Activated T-helper 2 cell treated with anti-CD3 and anti-CD28 coated beads, Interferon-gamma antibody, Interleukin-2, Interleukin-4, amounts not matched to agents 10 μg/mL and 5 μg/mL and 100 μg/mL, durations not matched to agents 14 hours and 24 hours and 36 hours (primary cell): ENCODE data around the gene GPR15. TPM values are rescaled to one million over a fixed set of nuclear protein-coding genes. Genes with fewer than 3 reads are reported as not detected.

Experiments used
- total RNA-seq: library from RNA; stranded (reverse); gene quantifications from 2 replicates; pipeline ENCODE4 v1.2.3, GENCODE V29; 2022

GPR15 gene
- total RNA-seq, 1 donor from 2014 or later: 10.0 TPM

Other genes starting within 250 kb of the GPR15 start
- gene OR5H2, start 249.5 kb upstream of the GPR15 start, total RNA-seq: not detected in 2 replicates
- not detected in 2 replicates for gene OR5K4, start 178.1 kb upstream of the GPR15 start, total RNA-seq
- not detected in 2 replicates for gene OR5K3, start 141.3 kb upstream of the GPR15 start, total RNA-seq
- not detected in 2 replicates for gene OR5K1, start 68.8 kb upstream of the GPR15 start, total RNA-seq
- gene OR5K2, start 34.3 kb upstream of the GPR15 start, total RNA-seq: not detected in 2 replicates
- gene CLDND1, start 9.1 kb upstream of the GPR15 start, total RNA-seq: 326 and 338 TPM in 2 replicates
- gene CPOX, start 61.6 kb downstream of the GPR15 start, total RNA-seq: 48.4 and 50.4 TPM in 2 replicates
- 0.05 and 0.44 TPM in 2 replicates for gene ST3GAL6, start 231.4 kb downstream of the GPR15 start, total RNA-seq